Activated CD8-positive, alpha-beta memory T cell treated with anti-CD3 and anti-CD28 coated beads for 4 hours (primary cell): ENCODE results near the gene SEC14L1.
"Not testable (repeated sequence)": the region's sequence is repeated elsewhere in the genome, so short reads cannot be mapped to it uniquely, and the experiment has no call there.

Source experiments
- DNase-seq, 2 donors: peaks; one replicate each; pipeline ENCODE4 v3.0.0-alpha.2; 2020; ENCODE audit warnings: low read depth in 2 of 2

SEC14L1 gene

GRCh38 chr17:77140878-77141767 is at the start of gene SEC14L1:
Gene SEC14L1, plus strand, starts transcription at chr17:77140969. Its CDS starts 2,628 bp downstream, at chr17:77143597.
- no peak for DNase-seq

- DNase-seq = no peak
Measured at GRCh38 chr17:77092025-77092424, 48.7 kb upstream of the SEC14L1 start.

- DNase-seq = no peak
Measured at GRCh38 chr17:77095461-77095860, 45.3 kb upstream of the SEC14L1 start.

GRCh38 chr17:77096570-77097214 is 44.1 kb upstream of the SEC14L1 start:
- no peak for DNase-seq

- no peak for DNase-seq
Measured at GRCh38 chr17:77097631-77098180, 43.1 kb upstream of the SEC14L1 start.

GRCh38 chr17:77098884-77099545 is 41.8 kb upstream of the SEC14L1 start:
- no peak for DNase-seq

GRCh38 chr17:77099997-77100396 is 40.8 kb upstream of the SEC14L1 start:
- DNase-seq = no peak

GRCh38 chr17:77101521-77102410 is 39.0 kb upstream of the SEC14L1 start:
- no peak for DNase-seq

GRCh38 chr17:77102411-77103134 is 38.2 kb upstream of the SEC14L1 start:
- DNase-seq = not testable (repeated sequence)

- no peak for DNase-seq
Measured at GRCh38 chr17:77105706-77106105, 35.1 kb upstream of the SEC14L1 start.

- no peak for DNase-seq
Measured at GRCh38 chr17:77106874-77107358, 33.9 kb upstream of the SEC14L1 start.

GRCh38 chr17:77107506-77108433 is 33.0 kb upstream of the SEC14L1 start:
- DNase-seq = peak; percentile 62 to 76

GRCh38 chr17:77109159-77109759 is 31.5 kb upstream of the SEC14L1 start:
- DNase-seq = no peak

GRCh38 chr17:77109764-77110359 is 30.9 kb upstream of the SEC14L1 start:
- no peak for DNase-seq

- DNase-seq = not testable (repeated sequence)
Measured at GRCh38 chr17:77111165-77111933, 29.4 kb upstream of the SEC14L1 start.

- DNase-seq = no peak
Measured at GRCh38 chr17:77111934-77112296, 28.9 kb upstream of the SEC14L1 start.

GRCh38 chr17:77115510-77115909 is 25.3 kb upstream of the SEC14L1 start:
- no peak for DNase-seq

- DNase-seq = no peak
Measured at GRCh38 chr17:77115947-77116346, 24.8 kb upstream of the SEC14L1 start.
